Fibroblast of villous mesenchyme (primary cell): ENCODE results near the gene CCAR1. TPM values are rescaled to one million over a fixed set of nuclear protein-coding genes. Genes with fewer than 3 reads are reported as not detected.
"Not testable (repeated sequence)": the region's sequence is repeated elsewhere in the genome, so short reads cannot be mapped to it uniquely, and the experiment has no call there.

Experiments used
- DNase-seq: peaks from one replicate; pipeline ENCODE4 v3.0.0-alpha.2; 2010; ENCODE audit warnings: low read depth
- H3K4me3 ChIP-seq: 2 replicates; pipeline ENCODE4 v1.5.1; 2011; ENCODE audit warnings: low read depth, mild to moderate bottlenecking, low read length
- small RNA-seq: library from RNA; depleted of rRNA; stranded (forward); fragments of <200 nt; gene quantifications from one replicate; pipeline ENCODE3, GENCODE V24; 2012
- total RNA-seq: library from RNA; depleted of rRNA; stranded (reverse); fragments of >200 nt; gene quantifications from 2 replicates; pipeline ENCODE4 v1.2.3, GENCODE V29; 2012
- TF ChIP-seq, protein P1 (sequence below): IDR thresholded peaks from 2 replicates; pipeline ENCODE4 v1.5.1; 2012; ENCODE audit warnings: low read depth, mild to moderate bottlenecking, low read length; ENCODE audit not compliant: insufficient read depth

The CCAR1 gene
- total RNA-seq, 1 donor, result 47.1 TPM

DNA sequence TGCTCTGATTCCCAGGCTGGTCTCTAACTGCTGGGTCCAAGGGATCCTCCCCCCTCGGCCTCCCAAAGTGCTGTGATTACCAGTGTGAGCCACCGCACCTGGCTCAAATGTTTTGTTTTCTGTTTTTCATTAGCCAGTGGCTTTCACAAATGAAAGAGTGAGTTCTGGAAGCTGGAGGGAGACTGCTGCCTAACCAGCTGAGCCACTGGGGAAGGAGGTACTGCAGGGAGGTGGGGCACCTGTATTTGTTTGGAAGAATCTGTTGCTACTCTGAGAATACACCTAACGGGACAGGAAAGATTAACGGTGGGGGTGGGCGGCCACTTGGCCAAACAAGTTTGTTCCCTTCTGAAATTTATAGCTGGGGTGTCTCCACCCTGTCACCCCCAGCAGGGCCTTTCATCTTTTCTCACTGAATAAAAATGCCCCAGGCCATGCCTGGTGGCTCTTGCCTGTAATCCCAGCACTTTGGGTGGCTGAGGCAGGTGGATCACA lies 111.0 kb downstream of the CCAR1 start:
- no peak for DNase-seq
- no peak overlapping the region for H3K4me3 ChIP-seq
- TF ChIP-seq, protein P1, sequence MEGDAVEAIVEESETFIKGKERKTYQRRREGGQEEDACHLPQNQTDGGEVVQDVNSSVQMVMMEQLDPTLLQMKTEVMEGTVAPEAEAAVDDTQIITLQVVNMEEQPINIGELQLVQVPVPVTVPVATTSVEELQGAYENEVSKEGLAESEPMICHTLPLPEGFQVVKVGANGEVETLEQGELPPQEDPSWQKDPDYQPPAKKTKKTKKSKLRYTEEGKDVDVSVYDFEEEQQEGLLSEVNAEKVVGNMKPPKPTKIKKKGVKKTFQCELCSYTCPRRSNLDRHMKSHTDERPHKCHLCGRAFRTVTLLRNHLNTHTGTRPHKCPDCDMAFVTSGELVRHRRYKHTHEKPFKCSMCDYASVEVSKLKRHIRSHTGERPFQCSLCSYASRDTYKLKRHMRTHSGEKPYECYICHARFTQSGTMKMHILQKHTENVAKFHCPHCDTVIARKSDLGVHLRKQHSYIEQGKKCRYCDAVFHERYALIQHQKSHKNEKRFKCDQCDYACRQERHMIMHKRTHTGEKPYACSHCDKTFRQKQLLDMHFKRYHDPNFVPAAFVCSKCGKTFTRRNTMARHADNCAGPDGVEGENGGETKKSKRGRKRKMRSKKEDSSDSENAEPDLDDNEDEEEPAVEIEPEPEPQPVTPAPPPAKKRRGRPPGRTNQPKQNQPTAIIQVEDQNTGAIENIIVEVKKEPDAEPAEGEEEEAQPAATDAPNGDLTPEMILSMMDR, result no peak

DNA sequence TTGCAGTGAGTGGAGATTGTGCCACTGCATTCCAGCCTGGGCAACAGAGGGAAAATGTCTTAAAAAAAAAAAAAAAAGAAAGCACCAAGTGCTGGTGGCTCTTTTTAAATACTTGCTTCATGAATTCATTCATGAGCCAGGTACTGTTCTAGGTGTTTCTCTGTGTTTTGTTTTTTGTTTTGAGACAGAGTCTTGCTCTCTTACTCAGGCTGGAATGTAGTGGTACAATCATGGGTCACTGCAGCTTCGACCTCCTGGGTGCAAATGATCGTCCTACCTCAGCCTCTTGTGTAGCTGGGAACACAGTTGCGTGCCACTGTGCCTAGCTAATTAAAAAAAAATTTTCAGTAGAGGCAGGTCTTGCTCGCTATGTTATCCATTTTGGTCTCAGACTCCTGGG lies 111.6 kb downstream of the CCAR1 start:
- no peak overlapping the region for H3K4me3 ChIP-seq
- no peak for DNase-seq
- TF ChIP-seq, protein P1, result no peak

- no peak for DNase-seq
- TF ChIP-seq, protein P1, result no peak
- no peak overlapping the region for H3K4me3 ChIP-seq
Observed at GRCh38 chr10:68837626-68838322, 116.7 kb downstream of the CCAR1 start.

GRCh38 chr10:68840650-68841049 lies 119.6 kb downstream of the CCAR1 start:
- DNase-seq, H3K4me3 ChIP-seq: not testable (repeated sequence)

Small RNA genes lying within 50 kb of the gene (small RNA-seq; reads per million reads assigned to genes)
- gene MIR1254-1 (not detected), gene RF00019 (not detected)

Other genes with a start within 250 kb of the CCAR1 start
- 9.7 and 13.0 TPM in 2 replicates for gene DNA2, start 249.3 kb upstream of the CCAR1 start, total RNA-seq
- gene SLC25A16, start 193.7 kb upstream of the CCAR1 start, total RNA-seq, result 14.8 and 28.1 TPM in 2 replicates
- gene TET1, start 160.9 kb upstream of the CCAR1 start, total RNA-seq, result 8.4 and 9.5 TPM in 2 replicates
- under 0.01 TPM in 2 replicates for gene STOX1, start 106.3 kb downstream of the CCAR1 start, total RNA-seq
- gene DDX50, start 180.1 kb downstream of the CCAR1 start, total RNA-seq, result 35.8 and 61.7 TPM in 2 replicates
- gene DDX21, start 234.9 kb downstream of the CCAR1 start, total RNA-seq, result 61.8 and 84.6 TPM in 2 replicates